ENCODE data around the gene ZBTB7A.

ZBTB7A gene

DNA sequence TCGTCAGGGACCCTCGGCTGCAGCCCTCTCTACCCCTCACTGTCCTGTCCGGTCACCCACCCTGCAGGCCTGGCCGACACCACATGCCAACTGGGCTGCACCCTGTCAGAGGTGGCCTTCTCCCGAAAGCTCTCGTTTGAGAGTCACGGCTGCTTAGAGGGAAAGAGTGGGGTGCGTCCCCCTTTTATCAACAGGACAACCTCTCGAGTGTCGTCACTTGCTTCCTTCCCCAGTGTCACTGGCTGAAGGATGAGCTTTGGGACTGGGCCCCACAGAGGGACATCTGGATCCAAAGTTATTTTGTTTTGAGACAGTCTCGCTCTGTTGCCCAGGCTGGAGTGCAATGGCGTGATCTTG lies 28.8 kb upstream of the ZBTB7A start:
- TF ChIP-seq, protein P1, sequence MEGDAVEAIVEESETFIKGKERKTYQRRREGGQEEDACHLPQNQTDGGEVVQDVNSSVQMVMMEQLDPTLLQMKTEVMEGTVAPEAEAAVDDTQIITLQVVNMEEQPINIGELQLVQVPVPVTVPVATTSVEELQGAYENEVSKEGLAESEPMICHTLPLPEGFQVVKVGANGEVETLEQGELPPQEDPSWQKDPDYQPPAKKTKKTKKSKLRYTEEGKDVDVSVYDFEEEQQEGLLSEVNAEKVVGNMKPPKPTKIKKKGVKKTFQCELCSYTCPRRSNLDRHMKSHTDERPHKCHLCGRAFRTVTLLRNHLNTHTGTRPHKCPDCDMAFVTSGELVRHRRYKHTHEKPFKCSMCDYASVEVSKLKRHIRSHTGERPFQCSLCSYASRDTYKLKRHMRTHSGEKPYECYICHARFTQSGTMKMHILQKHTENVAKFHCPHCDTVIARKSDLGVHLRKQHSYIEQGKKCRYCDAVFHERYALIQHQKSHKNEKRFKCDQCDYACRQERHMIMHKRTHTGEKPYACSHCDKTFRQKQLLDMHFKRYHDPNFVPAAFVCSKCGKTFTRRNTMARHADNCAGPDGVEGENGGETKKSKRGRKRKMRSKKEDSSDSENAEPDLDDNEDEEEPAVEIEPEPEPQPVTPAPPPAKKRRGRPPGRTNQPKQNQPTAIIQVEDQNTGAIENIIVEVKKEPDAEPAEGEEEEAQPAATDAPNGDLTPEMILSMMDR (conservative IDR thresholded peaks at IDR 0.05; ENCODE audit: low read depth, low read length) = no peak
- no peak overlapping the region for H3K4me2 ChIP-seq
- H3K79me2 ChIP-seq (ENCODE audit: insufficient read depth, low read depth) = no peaks in the 10 kb centered on the region
- H4K20me1 ChIP-seq (ENCODE audit: insufficient read depth) = no peaks in the 10 kb centered on the region
- H3K9ac ChIP-seq = no peak overlapping the region
- no peak overlapping the region for H3K4me3 ChIP-seq (IDR thresholded peaks at IDR 0.05; ENCODE audit: insufficient read depth, low read depth, low read length)
- no peaks in the 10 kb centered on the region for H3K36me3 ChIP-seq (ENCODE audit: insufficient read depth)
- H3K27ac ChIP-seq = no peak overlapping the region
- no peaks in the 10 kb centered on the region for H3K27me3 ChIP-seq (ENCODE audit: insufficient read depth, low read depth)
- no peak overlapping the region for H2AFZ ChIP-seq (ENCODE audit: low read depth)
- H3K4me1 ChIP-seq (ENCODE audit: low read depth, poor library complexity, severe bottlenecking) = no peaks in the 10 kb centered on the region

DNA sequence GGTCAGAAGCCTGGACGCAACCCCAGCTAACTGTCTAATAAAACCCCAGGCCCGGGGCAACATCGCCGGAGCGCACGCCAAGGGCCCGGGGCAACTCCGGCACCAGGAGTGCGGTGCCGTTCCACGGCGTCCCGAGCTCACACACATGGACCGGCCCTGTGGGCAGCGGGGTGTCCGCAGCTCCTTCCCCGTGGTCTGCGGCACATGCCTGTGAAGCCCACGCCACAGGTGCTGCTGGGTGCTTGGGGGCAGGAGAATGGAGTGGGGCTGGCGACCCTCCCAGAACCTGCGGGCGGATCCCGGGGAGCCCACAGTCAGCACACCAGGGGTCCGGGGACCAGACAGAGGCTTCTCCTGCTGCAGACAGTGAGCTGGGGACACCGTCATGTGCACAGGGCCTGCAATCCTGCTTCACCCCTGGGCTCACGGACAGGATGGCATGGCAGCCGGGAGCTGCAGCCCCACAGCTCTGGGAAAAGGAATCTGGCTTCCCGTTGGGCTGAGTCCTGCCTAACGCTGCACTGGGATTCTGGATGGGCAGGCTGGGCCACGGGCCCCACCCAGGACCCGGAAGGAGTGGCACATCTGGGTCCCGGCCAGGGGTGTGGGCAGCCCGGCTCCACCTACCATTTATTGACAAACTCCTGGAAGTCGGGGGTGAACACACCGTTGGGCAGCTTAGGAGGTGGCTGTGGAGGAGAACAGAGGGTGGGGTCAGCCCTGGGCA lies 28.2 kb upstream of the ZBTB7A start:
- no peak overlapping the region for H3K27ac ChIP-seq
- TF ChIP-seq, protein P1 (conservative IDR thresholded peaks at IDR 0.05; ENCODE audit: low read depth, low read length) = no peak
- no peak overlapping the region for H3K4me2 ChIP-seq
- H3K4me3 ChIP-seq (IDR thresholded peaks at IDR 0.05; ENCODE audit: insufficient read depth, low read depth, low read length) = no peak overlapping the region
- no peak overlapping the region for H2AFZ ChIP-seq (ENCODE audit: low read depth)
- H4K20me1 ChIP-seq (ENCODE audit: insufficient read depth) = no peaks in the 10 kb centered on the region
- no peak overlapping the region for H3K9ac ChIP-seq
- no peaks in the 10 kb centered on the region for H3K27me3 ChIP-seq (ENCODE audit: insufficient read depth, low read depth)
- H3K36me3 ChIP-seq (ENCODE audit: insufficient read depth) = no peaks in the 10 kb centered on the region
- no peaks in the 10 kb centered on the region for H3K79me2 ChIP-seq (ENCODE audit: insufficient read depth, low read depth)
- H3K4me1 ChIP-seq (ENCODE audit: low read depth, poor library complexity, severe bottlenecking) = no peaks in the 10 kb centered on the region

DNA sequence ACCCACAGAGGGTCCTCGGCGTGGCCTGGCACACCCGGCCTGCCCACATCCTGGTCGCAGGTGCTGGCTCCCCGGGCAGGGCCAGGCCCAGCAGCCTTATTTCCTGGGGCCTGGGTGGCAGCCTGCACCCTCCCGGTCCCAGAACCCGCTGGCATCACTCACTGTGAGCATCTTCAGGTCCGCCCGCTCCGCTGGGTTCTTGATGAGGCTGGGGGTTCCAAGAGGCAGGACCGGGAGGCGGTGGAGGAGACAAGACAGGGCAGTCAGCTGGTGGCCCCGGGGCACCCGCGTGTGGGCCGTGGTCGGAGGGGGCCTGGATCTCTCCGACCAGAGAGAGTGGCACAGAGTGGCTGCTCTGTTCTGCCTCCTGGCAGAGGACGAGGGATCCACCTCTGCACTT lies 27.6 kb upstream of the ZBTB7A start:
- no peaks in the 10 kb centered on the region for H3K79me2 ChIP-seq (ENCODE audit: insufficient read depth, low read depth)
- no peak overlapping the region for H3K9ac ChIP-seq
- H3K36me3 ChIP-seq (ENCODE audit: insufficient read depth) = no peaks in the 10 kb centered on the region
- no peak overlapping the region for H2AFZ ChIP-seq (ENCODE audit: low read depth)
- H3K27me3 ChIP-seq (ENCODE audit: insufficient read depth, low read depth) = no peaks in the 10 kb centered on the region
- no peak overlapping the region for H3K4me2 ChIP-seq
- H3K4me1 ChIP-seq (ENCODE audit: low read depth, poor library complexity, severe bottlenecking) = no peaks in the 10 kb centered on the region
- H3K27ac ChIP-seq = no peak overlapping the region
- no peaks in the 10 kb centered on the region for H4K20me1 ChIP-seq (ENCODE audit: insufficient read depth)
- TF ChIP-seq, protein P1 (conservative IDR thresholded peaks at IDR 0.05; ENCODE audit: low read depth, low read length) = no peak
- H3K4me3 ChIP-seq (IDR thresholded peaks at IDR 0.05; ENCODE audit: insufficient read depth, low read depth, low read length) = no peak overlapping the region

DNA sequence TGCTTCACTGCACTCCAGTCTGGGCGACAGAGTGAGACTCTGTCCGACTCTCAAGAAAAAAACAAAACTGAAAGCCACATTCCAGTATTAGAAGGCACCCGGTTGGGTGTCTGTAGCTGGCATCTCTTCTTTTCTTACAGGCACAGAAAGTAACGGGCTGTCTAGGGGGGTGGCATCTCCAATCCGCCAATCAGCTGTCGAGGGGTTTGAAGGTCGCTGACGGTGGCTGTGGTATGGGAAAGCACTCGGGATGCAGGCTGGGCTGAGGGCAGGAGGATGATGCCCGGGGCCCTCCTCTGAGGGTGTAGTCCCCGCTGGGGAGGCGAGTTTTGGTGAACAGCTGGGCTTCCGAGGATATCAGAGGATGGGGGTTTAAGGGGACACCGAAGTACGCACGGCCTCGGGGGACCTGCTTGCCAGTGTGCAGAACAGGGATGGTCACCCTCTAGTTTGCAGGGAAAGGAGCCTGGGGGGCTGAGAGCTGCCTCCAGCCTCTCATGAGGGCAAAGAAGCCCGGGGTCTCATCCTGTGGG lies 27.0 kb upstream of the ZBTB7A start:
- H2AFZ ChIP-seq (ENCODE audit: low read depth) = no peak overlapping the region
- H3K27me3 ChIP-seq (ENCODE audit: insufficient read depth, low read depth) = no peaks in the 10 kb centered on the region
- no peaks in the 10 kb centered on the region for H3K36me3 ChIP-seq (ENCODE audit: insufficient read depth)
- H3K4me1 ChIP-seq (ENCODE audit: low read depth, poor library complexity, severe bottlenecking) = no peaks in the 10 kb centered on the region
- H3K4me3 ChIP-seq (IDR thresholded peaks at IDR 0.05; ENCODE audit: insufficient read depth, low read depth, low read length) = no peak overlapping the region
- no peaks in the 10 kb centered on the region for H3K79me2 ChIP-seq (ENCODE audit: insufficient read depth, low read depth)
- TF ChIP-seq, protein P1 (conservative IDR thresholded peaks at IDR 0.05; ENCODE audit: low read depth, low read length) = no peak
- H3K9ac ChIP-seq = no peak overlapping the region
- H3K4me2 ChIP-seq = no peak overlapping the region
- no peak overlapping the region for H3K27ac ChIP-seq
- no peaks in the 10 kb centered on the region for H4K20me1 ChIP-seq (ENCODE audit: insufficient read depth)

Measured in KMS-11 (cell line).